HepG2 (cell line): Measurements from ENCODE around the gene DLX1. TPM values are rescaled to one million over a fixed set of nuclear protein-coding genes. Genes with fewer than 3 reads are reported as not detected.

Experiments
- AGO2 ChIP-seq: fragments of 200-400 bp; formaldehyde crosslinking; optimal IDR thresholded peaks from 2 replicates; pipeline ENCODE3; 2017; ENCODE audit warnings: mild to moderate bottlenecking, low read depth, low read length, moderate library complexity
- ATF1 ChIP-seq: IDR thresholded peaks from 2 replicates; pipeline ENCODE4 v1.6.1; 2016; ENCODE audit warnings: mild to moderate bottlenecking, control low read depth
- BHLHE40 ChIP-seq: IDR thresholded peaks from 2 replicates; pipeline ENCODE4 v1.6.1; 2011; ENCODE audit warnings: low read length, improper control_type of control experiment
- CC2D1A ChIP-seq: sonication (generic); formaldehyde crosslinking; IDR thresholded peaks from 2 replicates; pipeline ENCODE4 v1.8.1; 2023; ENCODE audit warnings: mild to moderate bottlenecking, missing genetic modification reagents
- FOXK2 ChIP-seq: fragments of 450-650 bp; IDR thresholded peaks from 2 replicates; pipeline ENCODE4 v1.6.1; 2016
- FOXP1 ChIP-seq, 2 experiments: fragments of 450-650 bp in 1 of 2; IDR thresholded peaks; 2 replicates each; pipeline ENCODE4 v1.6.1; 2017 to 2018; ENCODE audit warnings: antibody characterized with exemption in 1 of 2
- HES4 ChIP-seq: sonication (generic); formaldehyde crosslinking; IDR thresholded peaks from 2 replicates; pipeline ENCODE4 v1.9.0; 2021; ENCODE audit warnings: mild to moderate bottlenecking, missing genetic modification reagents, borderline replicate concordance
- KLF6 ChIP-seq: IDR thresholded peaks from 2 replicates; pipeline ENCODE4 v1.8.0; 2016; ENCODE audit warnings: missing biosample characterization, missing genetic modification reagents
- NCOA1 ChIP-seq: sonication (generic); formaldehyde crosslinking; IDR thresholded peaks from 2 replicates; pipeline ENCODE4 v1.9.0; 2021; ENCODE audit warnings: missing genetic modification reagents
- NFE2L1 ChIP-seq: sonication (generic); formaldehyde crosslinking; IDR thresholded peaks from 2 replicates; pipeline ENCODE4 v1.4.0; 2020; ENCODE audit warnings: missing genetic modification reagents, mild to moderate bottlenecking, borderline replicate concordance
- PHF20 ChIP-seq: sonication (generic); formaldehyde crosslinking; IDR thresholded peaks from 2 replicates; pipeline ENCODE4 v1.5.0; 2020; ENCODE audit warnings: mild to moderate bottlenecking, missing genetic modification reagents
- PHF21A ChIP-seq: sonication (generic); formaldehyde crosslinking; IDR thresholded peaks from 2 replicates; pipeline ENCODE4 v1.5.0; 2020; ENCODE audit warnings: mild to moderate bottlenecking, missing genetic modification reagents
- RFXANK ChIP-seq: IDR thresholded peaks from 2 replicates; pipeline ENCODE4 v1.6.1; 2016
- SNRNP70 ChIP-seq: fragments of 200-400 bp; formaldehyde crosslinking; IDR thresholded peaks from 2 replicates; pipeline ENCODE4 v1.6.1; 2017; ENCODE audit warnings: mild to moderate bottlenecking, low read depth, low read length, moderate library complexity
- SSRP1 ChIP-seq: IDR thresholded peaks from 2 replicates; pipeline ENCODE4 v1.6.1; 2016; ENCODE audit warnings: control low read depth
- STAG1 ChIP-seq: sonication (generic); formaldehyde crosslinking; IDR thresholded peaks from 2 replicates; pipeline ENCODE4 v1.4.0; 2020; ENCODE audit warnings: missing genetic modification reagents
- ZBTB3 ChIP-seq: sonication (generic); formaldehyde crosslinking; IDR thresholded peaks from 2 replicates; pipeline ENCODE4 v1.4.0; 2020; ENCODE audit warnings: low read depth, mild to moderate bottlenecking, moderate library complexity, missing genetic modification reagents, borderline replicate concordance
- ZC3H13 ChIP-seq: sonication (generic); formaldehyde crosslinking; IDR thresholded peaks from 2 replicates; pipeline ENCODE4 v1.8.1; 2023; ENCODE audit warnings: mild to moderate bottlenecking, missing genetic modification reagents, moderate library complexity
- ZNF280B ChIP-seq: sonication (generic); formaldehyde crosslinking; IDR thresholded peaks from 2 replicates; pipeline ENCODE4 v1.5.0; 2020; ENCODE audit warnings: missing genetic modification reagents, mild to moderate bottlenecking, borderline replicate concordance
- ZNF563 ChIP-seq: sonication (generic); formaldehyde crosslinking; IDR thresholded peaks from 2 replicates; pipeline ENCODE4 v1.8.0; 2022; ENCODE audit warnings: mild to moderate bottlenecking, moderate library complexity, missing genetic modification reagents
- ZNF746 ChIP-seq: sonication (generic); formaldehyde crosslinking; IDR thresholded peaks from 2 replicates; pipeline ENCODE4 v1.8.0; 2022; ENCODE audit warnings: mild to moderate bottlenecking, missing genetic modification reagents
- polyA plus RNA-seq, 8 experiments: library from polyadenylated mRNA; depleted of rRNA in 3 of 8; stranded (reverse) in 7 of 8; unstranded in 1 of 8; fragments of >200 nt; fragmentation: Illumina TruSeq in 4 of 8; extraction: Trizol in 4 of 8; gene quantifications; 2 replicates each; pipeline versions ENCODE4 v1.2.1 to v1.2.3, GENCODE V29; 2011 to 2016; ENCODE audit warnings: low read depth in 4 of 8, missing spikeins in 1 of 8, mixed read lengths in 1 of 8; ENCODE audit not compliant: insufficient read depth in 1 of 8
- total RNA-seq, 5 experiments: library from RNA; depleted of rRNA; stranded (reverse); fragments of >200 nt; fragmentation: Illumina TruSeq; extraction: Trizol; gene quantifications; 2 replicates each; pipeline ENCODE4 v1.2.3, GENCODE V29; 2016; ENCODE audit warnings: low read depth in 1 of 5
- TF ChIP-seq, protein P1 (sequence below), 2 experiments: IDR thresholded peaks; 2 replicates each; pipeline ENCODE4 v1.6.1; 2011 to 2012; ENCODE audit warnings: low read length in 2 of 2, borderline replicate concordance in 1 of 2, low read depth in 1 of 2, mild to moderate bottlenecking in 1 of 2, moderate library complexity in 1 of 2
- TF ChIP-seq, protein P2 (sequence below): sonication (generic); formaldehyde crosslinking; IDR thresholded peaks from 2 replicates; pipeline ENCODE4; 2020; ENCODE audit warnings: missing genetic modification reagents, mild to moderate bottlenecking, borderline replicate concordance

DLX1 gene
- total and polyA plus RNA-seq, 2 of the 13 experiments (the other 11 are each of a cell fraction or from before 2014, with no cell fraction given) = 0.18 to 0.86 TPM

- TF ChIP-seq NCOA1 (CRISPR knock-in tag) (no peak), FOXP1 (IDR thresholded peaks at IDR 0.05) (peak; percentile 39; the same call in 1 of the 2 replicates), FOXP1 (CRISPR knock-in tag; IDR thresholded peaks at IDR 0.05) (no peak), PHF21A (peak; percentile 29; the same call in 1 of the 2 replicates), ZC3H13 (CRISPR knock-in tag) (no peak), ZBTB3 (CRISPR knock-in tag) (no peak), STAG1 (CRISPR knock-in tag) (no peak; the same call in 1 of the 2 replicates), ZNF280B (no peak; the same call in 1 of the 2 replicates), RFXANK (CRISPR knock-in tag) (no peak), ZNF746 (CRISPR knock-in tag) (peak; percentile 17; the same call in 1 of the 2 replicates), FOXK2 (peak; percentile 50; the same call in 1 of the 2 replicates), PHF20 (0 out of 2 replicates have a peak, but pooled peaks have one; percentile 18), AGO2 (peak; percentile 51), ATF1 (CRISPR knock-in tag) (no peak), SNRNP70 (no peak), BHLHE40 (peak; percentile 86), HES4 (CRISPR knock-in tag) (peak; percentile 68), CC2D1A (no peak), NFE2L1 (CRISPR knock-in tag) (no peak), SSRP1 (CRISPR knock-in tag) (no peak), KLF6 (CRISPR knock-in tag) (peak; percentile 58), ZNF563 (CRISPR knock-in tag) (0 out of 2 replicates have a peak, but pooled peaks have one; percentile 36)
- TF ChIP-seq, protein P1, sequence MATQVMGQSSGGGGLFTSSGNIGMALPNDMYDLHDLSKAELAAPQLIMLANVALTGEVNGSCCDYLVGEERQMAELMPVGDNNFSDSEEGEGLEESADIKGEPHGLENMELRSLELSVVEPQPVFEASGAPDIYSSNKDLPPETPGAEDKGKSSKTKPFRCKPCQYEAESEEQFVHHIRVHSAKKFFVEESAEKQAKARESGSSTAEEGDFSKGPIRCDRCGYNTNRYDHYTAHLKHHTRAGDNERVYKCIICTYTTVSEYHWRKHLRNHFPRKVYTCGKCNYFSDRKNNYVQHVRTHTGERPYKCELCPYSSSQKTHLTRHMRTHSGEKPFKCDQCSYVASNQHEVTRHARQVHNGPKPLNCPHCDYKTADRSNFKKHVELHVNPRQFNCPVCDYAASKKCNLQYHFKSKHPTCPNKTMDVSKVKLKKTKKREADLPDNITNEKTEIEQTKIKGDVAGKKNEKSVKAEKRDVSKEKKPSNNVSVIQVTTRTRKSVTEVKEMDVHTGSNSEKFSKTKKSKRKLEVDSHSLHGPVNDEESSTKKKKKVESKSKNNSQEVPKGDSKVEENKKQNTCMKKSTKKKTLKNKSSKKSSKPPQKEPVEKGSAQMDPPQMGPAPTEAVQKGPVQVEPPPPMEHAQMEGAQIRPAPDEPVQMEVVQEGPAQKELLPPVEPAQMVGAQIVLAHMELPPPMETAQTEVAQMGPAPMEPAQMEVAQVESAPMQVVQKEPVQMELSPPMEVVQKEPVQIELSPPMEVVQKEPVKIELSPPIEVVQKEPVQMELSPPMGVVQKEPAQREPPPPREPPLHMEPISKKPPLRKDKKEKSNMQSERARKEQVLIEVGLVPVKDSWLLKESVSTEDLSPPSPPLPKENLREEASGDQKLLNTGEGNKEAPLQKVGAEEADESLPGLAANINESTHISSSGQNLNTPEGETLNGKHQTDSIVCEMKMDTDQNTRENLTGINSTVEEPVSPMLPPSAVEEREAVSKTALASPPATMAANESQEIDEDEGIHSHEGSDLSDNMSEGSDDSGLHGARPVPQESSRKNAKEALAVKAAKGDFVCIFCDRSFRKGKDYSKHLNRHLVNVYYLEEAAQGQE (IDR thresholded peaks at IDR 0.05; ENCODE audit: borderline replicate concordance in 1 of 2, low read depth in 1 of 2, low read length in 2 of 2) = no peak
- TF ChIP-seq, protein P2, sequence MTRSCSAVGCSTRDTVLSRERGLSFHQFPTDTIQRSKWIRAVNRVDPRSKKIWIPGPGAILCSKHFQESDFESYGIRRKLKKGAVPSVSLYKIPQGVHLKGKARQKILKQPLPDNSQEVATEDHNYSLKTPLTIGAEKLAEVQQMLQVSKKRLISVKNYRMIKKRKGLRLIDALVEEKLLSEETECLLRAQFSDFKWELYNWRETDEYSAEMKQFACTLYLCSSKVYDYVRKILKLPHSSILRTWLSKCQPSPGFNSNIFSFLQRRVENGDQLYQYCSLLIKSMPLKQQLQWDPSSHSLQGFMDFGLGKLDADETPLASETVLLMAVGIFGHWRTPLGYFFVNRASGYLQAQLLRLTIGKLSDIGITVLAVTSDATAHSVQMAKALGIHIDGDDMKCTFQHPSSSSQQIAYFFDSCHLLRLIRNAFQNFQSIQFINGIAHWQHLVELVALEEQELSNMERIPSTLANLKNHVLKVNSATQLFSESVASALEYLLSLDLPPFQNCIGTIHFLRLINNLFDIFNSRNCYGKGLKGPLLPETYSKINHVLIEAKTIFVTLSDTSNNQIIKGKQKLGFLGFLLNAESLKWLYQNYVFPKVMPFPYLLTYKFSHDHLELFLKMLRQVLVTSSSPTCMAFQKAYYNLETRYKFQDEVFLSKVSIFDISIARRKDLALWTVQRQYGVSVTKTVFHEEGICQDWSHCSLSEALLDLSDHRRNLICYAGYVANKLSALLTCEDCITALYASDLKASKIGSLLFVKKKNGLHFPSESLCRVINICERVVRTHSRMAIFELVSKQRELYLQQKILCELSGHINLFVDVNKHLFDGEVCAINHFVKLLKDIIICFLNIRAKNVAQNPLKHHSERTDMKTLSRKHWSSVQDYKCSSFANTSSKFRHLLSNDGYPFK (CRISPR knock-in tag) = peak; percentile 72
Observed at GRCh38 chr2:172098650-172099471, 13.6 kb downstream of the DLX1 start (continued).
